ENCODE measurements around the gene SCAMP2.

DNA sequence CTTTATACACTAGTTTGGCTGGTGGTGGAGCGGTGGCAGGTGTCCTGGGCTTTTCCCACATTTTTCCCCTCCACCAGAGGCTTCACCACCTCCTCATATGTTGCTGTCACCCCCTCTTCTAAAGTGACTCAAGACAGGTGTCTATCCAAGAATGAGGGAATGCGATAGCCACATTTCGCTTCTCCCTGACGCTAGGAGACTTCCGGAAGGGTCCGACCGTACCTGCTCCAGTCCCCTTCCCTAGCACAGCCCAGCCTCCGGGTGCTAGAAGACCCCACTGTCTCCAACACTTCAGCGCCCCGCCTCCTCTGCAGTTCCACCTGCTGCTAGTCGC lies 496 bp downstream of the SCAMP2 start:
- TF ChIP-seq, protein P1, sequence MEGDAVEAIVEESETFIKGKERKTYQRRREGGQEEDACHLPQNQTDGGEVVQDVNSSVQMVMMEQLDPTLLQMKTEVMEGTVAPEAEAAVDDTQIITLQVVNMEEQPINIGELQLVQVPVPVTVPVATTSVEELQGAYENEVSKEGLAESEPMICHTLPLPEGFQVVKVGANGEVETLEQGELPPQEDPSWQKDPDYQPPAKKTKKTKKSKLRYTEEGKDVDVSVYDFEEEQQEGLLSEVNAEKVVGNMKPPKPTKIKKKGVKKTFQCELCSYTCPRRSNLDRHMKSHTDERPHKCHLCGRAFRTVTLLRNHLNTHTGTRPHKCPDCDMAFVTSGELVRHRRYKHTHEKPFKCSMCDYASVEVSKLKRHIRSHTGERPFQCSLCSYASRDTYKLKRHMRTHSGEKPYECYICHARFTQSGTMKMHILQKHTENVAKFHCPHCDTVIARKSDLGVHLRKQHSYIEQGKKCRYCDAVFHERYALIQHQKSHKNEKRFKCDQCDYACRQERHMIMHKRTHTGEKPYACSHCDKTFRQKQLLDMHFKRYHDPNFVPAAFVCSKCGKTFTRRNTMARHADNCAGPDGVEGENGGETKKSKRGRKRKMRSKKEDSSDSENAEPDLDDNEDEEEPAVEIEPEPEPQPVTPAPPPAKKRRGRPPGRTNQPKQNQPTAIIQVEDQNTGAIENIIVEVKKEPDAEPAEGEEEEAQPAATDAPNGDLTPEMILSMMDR (IDR thresholded peaks at IDR 0.05), result no peak
- TF ChIP-seq POLR2A (IDR thresholded peaks at IDR 0.05), result no peak

Data from thyroid gland (tissue), 4 donors.